Astrocyte of the hippocampus (primary cell): ENCODE measurements around the gene SCPEP1.
A peak's percentile ranks its signal among the peaks of the same experiment; 100 is the strongest.

Experiments used
- DNase-seq: peaks from one replicate; pipeline ENCODE4 v3.0.0; 2011; ENCODE audit warnings: low read depth, low spot score

The SCPEP1 gene

DNA sequence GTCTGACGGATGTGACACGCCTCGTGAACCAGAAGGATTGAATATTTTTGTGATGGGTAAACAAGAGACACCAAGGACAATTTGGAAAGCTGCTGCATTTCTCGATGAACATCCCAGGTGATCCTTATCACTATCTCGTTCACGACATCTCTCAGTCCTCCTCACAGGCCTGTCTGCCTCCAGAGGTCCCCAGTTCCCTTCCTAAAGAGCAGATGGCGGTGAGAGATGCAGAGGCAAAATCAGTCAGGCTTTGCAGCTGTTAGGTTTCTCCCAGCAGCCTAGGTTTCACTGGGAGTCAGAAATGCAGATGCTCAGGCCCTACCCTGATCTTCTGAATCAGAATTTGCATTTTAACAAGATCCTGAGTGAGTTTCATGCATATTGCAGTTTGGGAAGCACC, 23.6 kb downstream of the SCPEP1 start:
- no peak for DNase-seq

DNA sequence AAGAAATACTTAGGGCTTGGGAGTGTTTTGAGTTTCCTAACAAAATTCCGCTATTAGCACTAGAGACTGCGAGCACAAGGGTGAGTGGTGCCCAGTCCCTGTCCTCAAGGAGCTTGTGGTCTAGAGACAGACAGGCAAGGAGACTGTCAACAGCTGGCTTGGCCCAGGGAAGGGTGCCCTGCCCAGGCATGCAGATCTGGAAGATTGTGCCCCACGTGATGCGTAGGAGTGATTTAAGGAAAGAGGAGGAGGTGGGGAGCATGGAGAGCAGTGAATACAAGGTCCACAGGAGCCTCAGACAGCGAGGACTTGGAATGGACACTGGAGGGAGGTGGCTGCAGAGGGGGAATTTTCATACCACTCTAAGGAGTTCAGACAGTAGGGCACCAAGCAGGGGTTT, 25.0 kb downstream of the SCPEP1 start:
- DNase-seq, result no peak

GRCh38 chr17:57004944-57005579, 27.1 kb downstream of the SCPEP1 start:
- no peak for DNase-seq

DNA sequence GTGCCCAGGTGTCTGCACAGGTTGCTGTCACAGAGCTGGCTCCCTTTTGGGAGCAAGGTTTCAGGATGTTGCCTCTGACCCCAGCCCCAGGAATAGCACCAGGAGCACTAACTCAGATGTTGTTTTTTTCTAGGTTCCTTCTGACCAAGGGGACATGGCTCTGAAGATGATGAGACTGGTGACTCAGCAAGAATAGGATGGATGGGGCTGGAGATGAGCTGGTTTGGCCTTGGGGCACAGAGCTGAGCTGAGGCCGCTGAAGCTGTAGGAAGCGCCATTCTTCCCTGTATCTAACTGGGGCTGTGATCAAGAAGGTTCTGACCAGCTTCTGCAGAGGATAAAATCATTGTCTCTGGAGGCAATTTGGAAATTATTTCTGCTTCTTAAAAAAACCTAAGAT, 28.1 kb downstream of the SCPEP1 start:
- DNase-seq, result no peak

DNA sequence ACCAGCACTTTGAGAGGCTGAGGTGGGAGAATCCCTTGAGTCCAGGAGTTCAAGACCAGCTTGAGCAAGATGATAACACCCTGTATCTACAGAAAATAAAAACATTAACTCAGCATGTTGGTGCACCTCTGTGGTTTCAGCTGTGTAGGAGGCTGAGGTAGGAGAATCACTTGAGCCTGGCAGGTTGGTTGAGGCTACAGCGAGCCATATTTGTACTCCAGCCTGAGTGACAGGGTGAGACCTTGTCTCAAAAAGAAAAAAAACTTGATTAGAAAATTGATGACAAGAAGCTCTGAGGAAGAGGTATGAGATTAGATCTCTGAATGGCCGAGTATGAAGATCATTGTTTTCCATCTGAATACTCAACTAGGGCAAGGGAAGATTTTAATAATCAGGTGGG, 31.0 kb downstream of the SCPEP1 start:
- DNase-seq, result no peak

- DNase-seq, result peak; percentile 51
Observed at GRCh38 chr17:57009737-57010445, 32.0 kb downstream of the SCPEP1 start.

DNA sequence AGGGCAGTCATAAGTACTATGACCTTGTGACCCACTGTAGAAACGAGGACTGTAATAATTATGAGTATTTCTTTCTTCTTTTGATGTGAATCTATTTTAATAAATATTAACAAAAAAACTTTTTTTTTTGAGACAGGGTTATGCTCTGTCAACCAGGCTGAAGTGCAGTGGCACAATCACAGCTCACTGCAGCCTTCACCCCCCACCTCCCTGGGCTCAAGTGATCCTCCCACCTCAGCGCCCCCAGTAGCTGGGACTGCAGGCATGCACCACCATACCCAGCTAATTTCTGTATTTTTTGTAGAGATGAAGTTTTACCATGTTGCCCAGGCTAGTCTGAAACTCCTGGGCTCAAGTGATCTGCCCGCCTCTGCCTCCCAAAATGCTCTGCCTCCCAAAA, 32.6 kb downstream of the SCPEP1 start:
- DNase-seq, result no peak

DNA sequence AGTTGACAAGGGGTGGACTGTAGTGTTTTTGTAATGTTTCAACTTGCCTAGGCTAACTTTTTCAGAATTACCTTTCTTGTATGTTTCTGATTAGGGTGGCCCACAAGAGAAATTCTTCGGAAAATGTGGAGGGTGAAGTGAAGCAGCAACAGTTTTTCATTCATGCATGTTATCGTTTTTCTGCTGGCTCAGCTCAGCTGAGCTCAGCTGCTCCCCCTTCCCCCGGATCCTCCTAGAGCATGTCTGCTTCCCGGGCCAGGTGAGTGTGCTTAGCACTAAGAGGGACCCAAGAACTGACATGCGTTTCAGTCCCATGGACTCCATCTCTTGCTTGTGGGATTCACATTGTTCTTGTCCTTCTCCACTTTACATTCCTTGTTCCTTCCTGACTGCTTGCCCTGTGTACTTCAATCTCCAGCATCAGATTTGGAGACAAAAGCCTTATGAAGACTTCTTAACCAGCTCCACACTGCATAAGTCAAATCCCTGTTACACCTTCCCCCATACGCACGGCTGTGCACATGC, 33.6 kb downstream of the SCPEP1 start:
- DNase-seq, result no peak

- no peak for DNase-seq
Observed at GRCh38 chr17:57016071-57016763, 38.3 kb downstream of the SCPEP1 start.

DNA sequence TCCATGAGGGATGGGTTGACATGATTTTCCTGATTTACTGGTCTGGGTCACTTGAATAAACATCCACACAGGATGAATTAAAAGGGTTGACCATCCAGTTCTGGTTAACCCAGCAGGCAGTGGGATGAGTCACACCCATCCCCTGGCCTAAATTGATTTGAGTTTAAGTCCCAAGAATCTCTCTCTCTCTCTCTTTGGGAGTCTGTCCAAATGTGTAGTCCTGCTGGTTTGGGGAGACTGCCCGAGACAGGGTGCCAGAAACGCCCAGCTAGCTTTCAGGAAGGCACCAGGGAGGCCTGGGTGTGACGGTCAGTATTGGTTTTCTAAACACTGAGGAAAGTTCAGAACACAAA, 38.8 kb downstream of the SCPEP1 start:
- DNase-seq, result peak; percentile 68

- DNase-seq, result no peak
Observed at GRCh38 chr17:57017625-57018024, 39.7 kb downstream of the SCPEP1 start.

DNA sequence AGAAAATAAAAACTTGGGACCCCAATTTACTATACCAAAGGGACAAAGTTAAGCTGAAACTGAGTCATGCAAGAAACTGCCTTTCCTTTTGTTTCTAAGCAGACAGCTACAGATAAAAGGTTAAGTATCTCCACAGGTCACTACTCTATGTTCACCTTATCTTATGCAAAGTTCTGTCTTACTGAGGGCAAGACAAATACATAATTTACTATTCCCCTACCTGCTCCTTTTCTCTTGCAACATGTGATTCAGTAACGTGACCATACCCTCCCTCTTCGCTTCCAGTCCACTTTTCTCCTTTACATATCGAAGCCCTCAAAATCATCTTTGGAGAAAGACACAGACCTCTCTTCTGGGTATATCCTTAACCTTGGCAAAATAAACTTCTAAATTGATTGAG, 42.3 kb downstream of the SCPEP1 start:
- no peak for DNase-seq

GRCh38 chr17:57021226-57021940, 43.5 kb downstream of the SCPEP1 start:
- no peak for DNase-seq

DNA sequence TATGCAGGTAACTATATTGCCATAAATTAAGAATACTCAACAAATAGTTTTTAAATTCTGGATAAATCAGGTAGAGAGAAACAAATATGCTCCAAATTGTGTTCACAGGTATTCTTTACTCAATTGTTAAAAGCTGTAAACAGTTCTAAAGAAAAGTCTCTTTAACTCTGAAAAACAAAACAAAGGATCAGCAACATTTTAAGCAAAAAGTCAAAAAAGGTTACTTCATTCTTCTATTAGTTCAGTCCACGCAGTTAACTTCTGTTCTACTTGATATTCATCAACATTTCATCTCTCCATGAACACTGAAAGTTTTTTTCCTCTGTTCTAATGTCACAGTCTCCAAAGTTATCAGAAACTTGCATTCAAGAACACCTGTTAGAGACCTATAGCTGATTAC, 47.9 kb downstream of the SCPEP1 start:
- DNase-seq, result no peak

- no peak for DNase-seq
Observed at GRCh38 chr17:57027852-57028251, 49.9 kb downstream of the SCPEP1 start.

DNA sequence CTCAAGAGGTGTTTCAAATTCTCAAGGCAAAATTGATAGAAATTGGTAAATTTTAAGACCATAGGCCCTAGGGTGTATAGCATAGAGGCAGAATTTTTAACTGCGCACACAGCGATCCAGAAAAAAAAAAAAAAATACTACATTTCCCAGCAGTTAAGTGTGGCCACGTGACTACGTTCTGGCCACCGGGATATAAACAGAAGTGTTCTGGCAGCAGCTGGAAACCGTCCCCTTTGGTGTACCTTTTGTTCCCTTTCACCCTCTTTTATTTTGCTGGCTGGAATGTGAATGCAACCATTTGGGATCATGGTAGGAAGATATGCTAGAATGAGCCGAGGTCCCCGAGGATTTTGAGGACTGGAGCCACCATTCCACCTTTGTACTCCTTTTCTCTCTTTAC, 54.4 kb downstream of the SCPEP1 start:
- no peak for DNase-seq

- peak; percentile 48 for DNase-seq
Observed at GRCh38 chr17:57033296-57033695, 55.4 kb downstream of the SCPEP1 start.

- no peak for DNase-seq
Observed at GRCh38 chr17:57034807-57035754, 57.1 kb downstream of the SCPEP1 start.

GRCh38 chr17:57035971-57036481, 58.1 kb downstream of the SCPEP1 start:
- peak; percentile 16 for DNase-seq

DNA sequence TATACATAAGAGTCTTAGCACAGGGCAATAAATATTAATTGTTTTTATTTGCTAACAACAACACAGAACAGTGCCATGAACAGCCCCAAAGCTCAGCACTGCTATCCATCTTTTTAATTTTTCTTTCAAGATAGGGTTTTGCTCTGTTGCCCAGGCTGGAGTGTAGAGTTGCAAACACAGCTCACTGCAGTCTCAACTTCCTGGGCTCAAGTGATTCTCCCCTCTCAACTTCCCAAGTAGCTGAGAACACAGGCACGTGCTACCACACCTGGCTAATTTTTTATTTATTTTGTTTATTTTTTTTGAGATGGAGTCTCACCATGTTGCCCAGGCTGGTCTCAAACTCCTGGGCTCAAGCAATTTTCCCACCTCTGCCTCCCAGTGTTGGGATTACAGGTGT, 59.5 kb downstream of the SCPEP1 start:
- no peak for DNase-seq

GRCh38 chr17:57038486-57038885, 60.6 kb downstream of the SCPEP1 start:
- no peak for DNase-seq
